HG02840 (cell line): ENCODE data around the gene LTBP4.
A peak's percentile ranks its signal among the peaks of the same experiment; 100 is the strongest.
"Not testable (repeated sequence)": the region's sequence is repeated elsewhere in the genome, so short reads cannot be mapped to it uniquely, and the experiment has no call there.

Experiments used
- ATAC-seq: cut with Tn5 transposase; IDR thresholded peaks from one replicate; pipeline ENCODE4 v1.9.1; 2021; ENCODE audit warnings: mild to moderate bottlenecking, moderate library complexity, moderate number of reproducible peaks; ENCODE audit not compliant: unreplicated experiment, low FRiP score

LTBP4 gene

GRCh38 chr19:40601134-40601974 lies at the start of gene LTBP4:
TSS of gene LTBP4 (plus strand) at chr19:40601369. CDS start at chr19:40601388, 19 bp downstream.
- no peak for ATAC-seq

- ATAC-seq, result no peak
Measured at GRCh38 chr19:40552848-40553247, 48.3 kb upstream of the LTBP4 start.

- no peak for ATAC-seq
Measured at GRCh38 chr19:40553885-40554857, 47.0 kb upstream of the LTBP4 start.

GRCh38 chr19:40555978-40556689 lies 45.0 kb upstream of the LTBP4 start:
- ATAC-seq, result no peak

- ATAC-seq, result no peak
Measured at GRCh38 chr19:40556953-40557530, 44.1 kb upstream of the LTBP4 start.

- no peak for ATAC-seq
Measured at GRCh38 chr19:40559394-40559793, 41.8 kb upstream of the LTBP4 start.

- no peak for ATAC-seq
Measured at GRCh38 chr19:40560092-40560507, 41.1 kb upstream of the LTBP4 start.

- ATAC-seq, result no peak
Measured at GRCh38 chr19:40561947-40562346, 39.2 kb upstream of the LTBP4 start.

GRCh38 chr19:40564535-40564934 lies 36.6 kb upstream of the LTBP4 start:
- not testable (repeated sequence) for ATAC-seq

- no peak for ATAC-seq
Measured at GRCh38 chr19:40565355-40565754, 35.8 kb upstream of the LTBP4 start.

- no peak for ATAC-seq
Measured at GRCh38 chr19:40565910-40566495, 35.2 kb upstream of the LTBP4 start.

- ATAC-seq, result no peak
Measured at GRCh38 chr19:40567040-40567749, 34.0 kb upstream of the LTBP4 start.

GRCh38 chr19:40567750-40568494 lies 33.2 kb upstream of the LTBP4 start:
- ATAC-seq, result no peak

GRCh38 chr19:40570313-40571004 lies 30.7 kb upstream of the LTBP4 start:
- peak; percentile 91 for ATAC-seq

GRCh38 chr19:40571005-40571318 lies 30.2 kb upstream of the LTBP4 start:
- ATAC-seq, result no peak

GRCh38 chr19:40571831-40572495 lies 29.2 kb upstream of the LTBP4 start:
- no peak for ATAC-seq

- no peak for ATAC-seq
Measured at GRCh38 chr19:40575326-40575725, 25.8 kb upstream of the LTBP4 start.
